ENCODE results near the gene STX4. TPM values are rescaled to one million over a fixed set of nuclear protein-coding genes. Genes with fewer than 3 reads are reported as not detected.

STX4 gene
- polyA plus RNA-seq, 1 experiment: 43.7 TPM

DNA sequence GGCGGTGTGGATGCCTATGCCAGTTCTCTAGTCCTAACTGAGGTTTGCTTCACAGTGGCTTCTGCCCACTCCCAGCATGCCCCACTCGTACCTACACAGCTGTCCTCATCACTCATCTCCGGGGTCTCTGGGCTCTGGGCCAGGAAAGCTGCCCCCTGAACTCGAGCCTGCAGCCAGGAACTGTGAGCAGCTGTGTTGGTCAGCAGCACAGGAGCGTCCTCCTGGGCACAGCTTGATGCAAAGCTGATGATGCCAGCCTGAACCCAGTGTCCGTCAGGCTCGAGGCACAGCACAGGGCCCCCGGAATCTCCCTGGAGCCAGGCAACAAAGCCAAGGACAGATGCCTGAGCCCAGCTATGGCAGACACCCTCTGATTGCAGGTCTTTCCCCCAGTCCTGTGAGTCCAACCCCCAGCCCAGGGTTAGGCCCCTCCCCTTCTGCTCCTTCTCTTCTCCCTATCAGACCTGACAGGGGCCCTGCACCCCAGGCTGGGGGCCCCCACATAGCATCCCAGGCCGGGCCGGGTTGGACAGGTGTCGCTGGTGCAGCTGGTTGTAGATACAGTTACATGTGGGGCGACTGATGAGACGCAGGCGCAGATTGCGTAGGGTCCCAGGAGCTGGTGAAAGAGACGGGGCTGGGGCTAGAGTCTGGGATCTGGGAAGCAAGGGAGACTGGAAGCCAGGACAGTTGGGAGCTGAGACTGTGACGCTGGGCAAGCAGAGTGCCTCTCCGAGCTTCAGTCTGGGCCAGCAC is 52.7 kb downstream of the STX4 start:
- H3K27me3 ChIP-seq (ENCODE audit: control insufficient read depth, insufficient read depth, low read length): no peaks in the 10 kb centered on the region
- H3K4me3 ChIP-seq (ENCODE audit: low read depth, low read length): no peak overlapping the region
- TF ChIP-seq, protein P1, sequence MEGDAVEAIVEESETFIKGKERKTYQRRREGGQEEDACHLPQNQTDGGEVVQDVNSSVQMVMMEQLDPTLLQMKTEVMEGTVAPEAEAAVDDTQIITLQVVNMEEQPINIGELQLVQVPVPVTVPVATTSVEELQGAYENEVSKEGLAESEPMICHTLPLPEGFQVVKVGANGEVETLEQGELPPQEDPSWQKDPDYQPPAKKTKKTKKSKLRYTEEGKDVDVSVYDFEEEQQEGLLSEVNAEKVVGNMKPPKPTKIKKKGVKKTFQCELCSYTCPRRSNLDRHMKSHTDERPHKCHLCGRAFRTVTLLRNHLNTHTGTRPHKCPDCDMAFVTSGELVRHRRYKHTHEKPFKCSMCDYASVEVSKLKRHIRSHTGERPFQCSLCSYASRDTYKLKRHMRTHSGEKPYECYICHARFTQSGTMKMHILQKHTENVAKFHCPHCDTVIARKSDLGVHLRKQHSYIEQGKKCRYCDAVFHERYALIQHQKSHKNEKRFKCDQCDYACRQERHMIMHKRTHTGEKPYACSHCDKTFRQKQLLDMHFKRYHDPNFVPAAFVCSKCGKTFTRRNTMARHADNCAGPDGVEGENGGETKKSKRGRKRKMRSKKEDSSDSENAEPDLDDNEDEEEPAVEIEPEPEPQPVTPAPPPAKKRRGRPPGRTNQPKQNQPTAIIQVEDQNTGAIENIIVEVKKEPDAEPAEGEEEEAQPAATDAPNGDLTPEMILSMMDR (IDR thresholded peaks at IDR 0.05; ENCODE audit: low read depth, low read length): no peak
- ChIA-PET CTCF (no interaction called here), POLR2A (interaction anchor here (1.0 kb wide), 1 partner anchor 12 kb away, joined by 3 read pairs; the partner anchor contains the start of genes ZNF646 and ZNF668)
- no peak overlapping the region for H3K27ac ChIP-seq (ENCODE audit: low read depth, low read length)
- no peak for DNase-seq (ENCODE audit: low read depth, low spot score)
- H3K9me3 ChIP-seq (ENCODE audit: control insufficient read depth, insufficient read depth, low read length): no peaks in the 10 kb centered on the region; the same call in 1 of the 2 replicates

DNA sequence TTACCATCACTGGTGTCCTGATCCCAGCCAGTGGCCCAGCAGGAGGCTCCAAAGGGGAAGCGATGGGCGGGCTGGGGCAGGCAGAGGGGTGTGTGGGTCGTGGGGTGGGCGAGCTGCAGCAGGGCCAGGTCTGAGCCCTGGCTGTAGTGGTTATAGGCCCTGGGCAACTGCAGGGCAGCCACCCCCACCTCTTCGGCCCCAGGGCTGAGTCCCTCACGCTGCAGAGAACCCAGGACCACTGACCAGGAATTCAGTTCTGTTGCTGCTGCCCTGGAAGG is 53.2 kb downstream of the STX4 start:
- no peak for DNase-seq (ENCODE audit: low read depth, low spot score)
- H3K9me3 ChIP-seq (ENCODE audit: control insufficient read depth, insufficient read depth, low read length): no peaks in the 10 kb centered on the region; the same call in 1 of the 2 replicates
- H3K27ac ChIP-seq (ENCODE audit: low read depth, low read length): no peak overlapping the region
- no peaks in the 10 kb centered on the region for H3K27me3 ChIP-seq (ENCODE audit: control insufficient read depth, insufficient read depth, low read length)
- CTCF ChIA-PET: no interaction called here
- POLR2A ChIA-PET: interaction anchor here (1.0 kb wide), 1 partner anchor 12 kb away, joined by 3 read pairs; the partner anchor contains the start of genes ZNF646 and ZNF668
- TF ChIP-seq, protein P1 (IDR thresholded peaks at IDR 0.05; ENCODE audit: low read depth, low read length): no peak
- no peak overlapping the region for H3K4me3 ChIP-seq (ENCODE audit: low read depth, low read length)

DNA sequence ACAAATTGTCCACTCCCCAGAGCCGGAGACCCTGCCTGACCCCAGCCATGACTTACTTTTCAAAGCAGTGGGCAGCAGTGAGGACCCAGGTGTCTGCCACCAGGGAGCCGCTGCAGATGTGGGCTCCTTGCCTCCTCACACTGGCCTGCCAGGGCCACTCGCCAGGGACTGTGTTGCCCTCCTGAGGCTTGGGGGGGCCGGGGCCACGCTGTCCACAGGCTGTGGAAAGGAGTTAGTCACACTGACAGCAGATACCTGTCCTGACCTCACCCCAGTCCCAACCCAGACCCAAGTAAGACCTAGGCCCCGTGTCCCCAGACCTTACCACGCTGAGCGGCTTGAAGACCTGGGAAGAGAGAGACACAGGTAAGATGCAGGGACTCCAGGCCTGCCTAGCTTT is 54.1 kb downstream of the STX4 start:
- H3K27ac ChIP-seq (ENCODE audit: low read depth, low read length): no peak overlapping the region
- no peak overlapping the region for H3K4me3 ChIP-seq (ENCODE audit: low read depth, low read length)
- no peaks in the 10 kb centered on the region; the same call in 1 of the 2 replicates for H3K9me3 ChIP-seq (ENCODE audit: control insufficient read depth, insufficient read depth, low read length)
- no peak for DNase-seq (ENCODE audit: low read depth, low spot score)
- TF ChIP-seq, protein P1 (IDR thresholded peaks at IDR 0.05; ENCODE audit: low read depth, low read length): no peak
- CTCF ChIA-PET: no interaction called here
- POLR2A ChIA-PET: no interaction called here
- H3K27me3 ChIP-seq (ENCODE audit: control insufficient read depth, insufficient read depth, low read length): no peaks in the 10 kb centered on the region

DNA sequence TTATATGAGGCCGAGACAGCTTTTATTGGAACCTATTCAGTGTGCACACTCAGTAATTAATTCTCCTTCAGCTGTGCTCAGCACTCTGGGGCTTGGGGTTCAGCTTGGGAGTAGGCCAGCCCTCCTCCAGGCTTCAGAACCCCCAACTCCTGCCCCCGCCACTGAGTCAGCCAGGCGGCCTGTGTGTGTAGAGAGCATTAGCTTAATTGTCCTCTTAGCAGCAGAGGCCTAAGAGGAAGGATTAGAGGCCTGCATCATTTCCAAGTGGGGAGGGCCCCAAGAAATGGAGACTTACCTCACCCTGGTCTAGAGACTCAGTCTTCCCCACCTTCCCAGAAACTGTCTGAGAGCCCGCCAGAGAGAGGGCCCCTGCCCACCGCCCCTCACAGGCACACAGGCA is 54.6 kb downstream of the STX4 start:
- POLR2A ChIA-PET: no interaction called here

More for the DNA sequence above, 54.6 kb downstream of the STX4 start:
- no peak overlapping the region for H3K27ac ChIP-seq (ENCODE audit: low read depth, low read length)
- TF ChIP-seq, protein P1 (IDR thresholded peaks at IDR 0.05; ENCODE audit: low read depth, low read length): no peak
- no peaks in the 10 kb centered on the region; the same call in 1 of the 2 replicates for H3K9me3 ChIP-seq (ENCODE audit: control insufficient read depth, insufficient read depth, low read length)
- no peaks in the 10 kb centered on the region for H3K27me3 ChIP-seq (ENCODE audit: control insufficient read depth, insufficient read depth, low read length)
- no peak for DNase-seq (ENCODE audit: low read depth, low spot score)
- H3K4me3 ChIP-seq (ENCODE audit: low read depth, low read length): no peak overlapping the region
- CTCF ChIA-PET: no interaction called here

Measured in AG04450 (cell line).